NCI-H2227 (cell line): Measurements from ENCODE around the gene POU5F2.

Experiments
- DNase-seq: peaks from one replicate; lab custom pipeline; 2025; ENCODE audit not compliant: unreplicated experiment; lab: John Stamatoyannopoulos, UW

The POU5F2 gene

DNA sequence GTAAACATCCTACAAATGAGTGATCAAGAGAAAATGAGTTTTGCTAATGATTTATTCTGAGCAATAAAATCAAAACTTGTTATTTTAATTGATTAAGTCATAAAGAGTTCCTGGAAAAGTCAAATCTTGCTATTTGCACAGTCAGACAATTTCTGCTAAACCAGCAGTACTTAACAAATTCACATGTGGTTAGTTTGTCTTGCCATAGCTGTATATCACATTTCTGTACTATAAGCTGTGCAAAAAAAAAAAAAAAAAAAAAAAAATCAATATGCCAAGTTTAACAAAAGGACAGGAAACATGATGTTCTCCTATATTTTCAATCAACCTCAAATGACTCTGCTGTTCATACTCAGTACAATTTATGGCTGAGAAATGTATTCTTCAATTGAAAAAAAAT lies 24.9 kb downstream of the POU5F2 start:
- no peak for DNase-seq

DNA sequence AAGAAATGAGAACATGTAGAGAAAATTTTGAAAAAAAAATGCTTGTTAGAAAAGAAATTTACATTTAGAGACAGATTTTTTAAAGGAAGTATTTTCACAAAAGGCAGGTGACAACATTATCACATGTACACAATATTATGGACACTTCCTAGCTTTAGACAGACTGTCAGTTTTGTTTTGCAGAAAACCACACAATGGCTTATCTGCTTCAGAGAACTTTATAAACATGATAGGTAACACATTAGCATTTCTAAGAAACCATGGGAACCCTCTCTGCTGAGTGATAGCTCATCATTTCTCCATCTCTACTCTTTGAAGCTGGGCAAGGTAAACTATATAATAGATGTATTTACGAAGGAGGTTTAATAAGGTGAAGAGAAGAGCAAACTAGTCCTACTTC lies 25.6 kb downstream of the POU5F2 start:
- DNase-seq = no peak

DNA sequence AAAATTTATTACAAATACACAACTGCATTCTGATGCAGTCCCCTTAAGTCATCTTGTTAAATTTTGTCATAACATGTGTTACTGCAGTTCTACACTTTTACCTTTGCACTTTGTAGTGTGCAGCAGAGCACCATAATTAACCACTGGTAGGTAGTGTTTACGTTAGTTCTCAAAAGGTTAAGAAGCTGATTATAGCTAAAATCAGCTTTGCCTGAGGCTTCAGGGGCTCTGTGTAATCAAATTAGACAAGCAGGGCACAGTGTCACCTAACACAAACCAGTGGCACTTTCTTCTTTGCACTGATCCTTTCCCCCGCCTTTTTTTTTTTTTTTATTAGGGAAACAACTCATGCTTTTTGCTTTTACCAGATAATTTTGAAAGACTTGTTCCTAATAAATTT lies 26.1 kb downstream of the POU5F2 start:
- DNase-seq = peak; percentile 26

DNA sequence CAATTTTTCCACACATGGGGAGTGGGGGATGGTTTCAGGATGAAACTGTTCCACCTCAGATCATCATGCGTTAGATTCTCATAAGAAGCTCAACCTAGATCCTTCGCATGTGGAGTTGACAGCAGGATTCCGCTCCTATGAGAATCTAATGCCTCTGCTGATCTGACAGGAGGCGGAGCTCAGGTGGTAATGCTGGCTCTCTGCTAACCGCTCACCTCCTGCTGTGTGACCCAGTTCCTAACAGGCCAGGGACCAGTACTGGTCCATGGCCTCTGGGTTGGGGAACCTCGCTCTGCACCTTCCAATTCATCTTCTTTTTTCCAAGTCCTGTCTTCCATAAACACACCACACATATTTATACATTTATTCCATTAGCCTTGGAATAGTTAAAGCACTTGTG lies 33.0 kb downstream of the POU5F2 start:
- no peak for DNase-seq

DNA sequence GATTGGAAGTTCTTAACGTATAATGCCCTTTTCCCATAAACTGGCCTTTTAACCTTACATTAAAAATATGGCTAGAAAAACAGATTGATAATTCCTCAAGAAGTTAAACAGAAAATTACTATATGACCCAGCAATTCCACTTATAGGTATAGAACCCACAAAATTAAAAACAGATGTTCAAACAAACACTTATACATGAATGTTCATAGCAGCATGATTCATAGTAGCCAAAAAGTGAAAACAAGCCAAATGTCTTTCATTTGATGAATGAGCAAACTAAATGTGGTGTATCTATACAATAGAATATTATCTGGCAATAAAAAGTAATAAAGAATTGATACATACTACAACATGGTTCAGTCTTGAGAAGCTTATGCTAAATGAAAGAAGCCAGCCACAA lies 35.5 kb downstream of the POU5F2 start:
- no peak for DNase-seq

DNA sequence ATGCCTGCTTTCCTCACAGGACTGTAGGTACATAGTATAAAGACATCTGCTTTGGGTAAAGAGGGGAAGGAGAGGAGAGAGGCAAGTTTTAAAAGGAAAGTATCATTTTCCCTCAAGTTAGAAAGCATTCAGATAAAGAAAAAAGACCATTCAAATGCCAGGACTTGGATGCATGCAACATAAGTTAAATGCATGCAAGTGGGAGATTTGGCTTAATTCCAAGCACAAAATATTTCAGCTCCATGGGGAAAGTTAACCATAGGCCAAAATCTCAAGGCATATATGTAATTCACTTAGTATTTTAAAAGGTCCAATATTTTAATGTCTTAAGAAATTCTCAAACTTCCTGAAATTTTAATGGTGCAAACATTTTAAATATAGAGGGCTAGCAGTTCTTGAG lies 36.4 kb downstream of the POU5F2 start:
- DNase-seq = no peak

DNA sequence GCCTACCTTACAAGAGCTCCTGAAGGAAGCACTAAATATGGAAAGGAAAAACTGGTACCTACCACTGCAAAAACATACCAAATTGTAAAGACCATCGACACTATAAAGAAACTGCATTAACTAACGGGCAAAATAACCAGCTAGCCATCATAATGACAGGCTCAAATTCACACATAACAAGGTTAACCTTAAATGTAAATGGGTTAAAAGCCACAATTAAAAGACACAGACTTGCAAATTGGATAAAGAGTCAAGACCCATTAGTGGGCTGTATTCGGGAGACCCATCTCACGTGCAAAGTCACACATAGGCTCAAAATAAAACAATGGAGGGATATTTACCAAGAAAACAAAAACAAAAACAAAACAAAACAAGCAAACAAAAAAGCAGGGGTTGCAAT lies 49.4 kb downstream of the POU5F2 start:
- no peak for DNase-seq
